MCF 10A (cell line): ENCODE measurements around the gene MAGI1. TPM values are rescaled to one million over a fixed set of nuclear protein-coding genes. Genes with fewer than 3 reads are reported as not detected.

ENCODE experiments used
- BruUV-seq: library from RNA; stranded (reverse); fragments of 400-500 nt; replicated peaks from 2 replicates; lab custom pipeline; 2021; lab: Mats Ljungman, UMichigan
- CTCF ChIA-PET: fragments of 300-600 bp; sonication (Branson Sonifier 250); formaldehyde crosslinking; extraction: SDS; loops from one replicate; lab custom pipeline; 2021; ENCODE audit warnings: antibody characterized with exemption, inconsistent platforms; lab: Yijun Ruan, JAX
- POLR2A ChIA-PET: fragments of 300-600, 350-650 bp; sonication (Branson Sonifier 250); formaldehyde crosslinking; extraction: SDS; loops from one replicate; lab custom pipeline; 2020; ENCODE audit warnings: antibody characterized with exemption, inconsistent platforms; lab: Yijun Ruan, JAX
- DNase-seq: peaks from one replicate; pipeline ENCODE4 v3.0.0-alpha.2; 2018; ENCODE audit not compliant: unreplicated experiment
- H3K27ac Mint-ChIP-seq: one replicate; pipeline ENCODE4 v1.8.0; 2022; ENCODE audit warnings: mild to moderate bottlenecking, low read depth, mixed read lengths; ENCODE audit not compliant: unreplicated experiment
- H3K27me3 Mint-ChIP-seq: one replicate; pipeline ENCODE4 v1.8.0; 2022; ENCODE audit warnings: mixed read lengths; ENCODE audit not compliant: insufficient read depth, unreplicated experiment
- H3K36me3 Mint-ChIP-seq: one replicate; pipeline ENCODE4 v1.8.0; 2022; ENCODE audit warnings: mild to moderate bottlenecking, moderate library complexity, mixed read lengths; ENCODE audit not compliant: insufficient read depth, unreplicated experiment
- H3K4me1 Mint-ChIP-seq: one replicate; pipeline ENCODE4 v1.8.0; 2022; ENCODE audit warnings: mixed read lengths; ENCODE audit not compliant: insufficient read depth, unreplicated experiment
- H3K4me3 Mint-ChIP-seq: one replicate; pipeline ENCODE4 v1.8.0; 2022; ENCODE audit warnings: mild to moderate bottlenecking, moderate library complexity, mixed read lengths; ENCODE audit not compliant: unreplicated experiment
- H3K9me3 Mint-ChIP-seq: one replicate; pipeline ENCODE4 v1.8.0; 2022; ENCODE audit warnings: mixed read lengths; ENCODE audit not compliant: unreplicated experiment
- intact Hi-C: fragments of 100-400 bp; cut with micrococcal nuclease; formaldehyde crosslinking; loops from 2 replicates; pipeline ENCODE4 v1.14.1; 2022
- total RNA-seq: library from RNA; stranded (reverse); gene quantifications from 2 replicates; pipeline ENCODE4 v1.2.3, GENCODE V29; 2022
- TF ChIP-seq, protein P1 (sequence below): fragments of 200-600 bp; IDR thresholded peaks from one replicate; pipeline ENCODE4 v1.8.0; 2022; ENCODE audit warnings: antibody characterized with exemption, mild to moderate bottlenecking; ENCODE audit not compliant: unreplicated experiment

MAGI1 gene
- total RNA-seq, 1 experiment from 2014 or later: 6.2 TPM

DNA sequence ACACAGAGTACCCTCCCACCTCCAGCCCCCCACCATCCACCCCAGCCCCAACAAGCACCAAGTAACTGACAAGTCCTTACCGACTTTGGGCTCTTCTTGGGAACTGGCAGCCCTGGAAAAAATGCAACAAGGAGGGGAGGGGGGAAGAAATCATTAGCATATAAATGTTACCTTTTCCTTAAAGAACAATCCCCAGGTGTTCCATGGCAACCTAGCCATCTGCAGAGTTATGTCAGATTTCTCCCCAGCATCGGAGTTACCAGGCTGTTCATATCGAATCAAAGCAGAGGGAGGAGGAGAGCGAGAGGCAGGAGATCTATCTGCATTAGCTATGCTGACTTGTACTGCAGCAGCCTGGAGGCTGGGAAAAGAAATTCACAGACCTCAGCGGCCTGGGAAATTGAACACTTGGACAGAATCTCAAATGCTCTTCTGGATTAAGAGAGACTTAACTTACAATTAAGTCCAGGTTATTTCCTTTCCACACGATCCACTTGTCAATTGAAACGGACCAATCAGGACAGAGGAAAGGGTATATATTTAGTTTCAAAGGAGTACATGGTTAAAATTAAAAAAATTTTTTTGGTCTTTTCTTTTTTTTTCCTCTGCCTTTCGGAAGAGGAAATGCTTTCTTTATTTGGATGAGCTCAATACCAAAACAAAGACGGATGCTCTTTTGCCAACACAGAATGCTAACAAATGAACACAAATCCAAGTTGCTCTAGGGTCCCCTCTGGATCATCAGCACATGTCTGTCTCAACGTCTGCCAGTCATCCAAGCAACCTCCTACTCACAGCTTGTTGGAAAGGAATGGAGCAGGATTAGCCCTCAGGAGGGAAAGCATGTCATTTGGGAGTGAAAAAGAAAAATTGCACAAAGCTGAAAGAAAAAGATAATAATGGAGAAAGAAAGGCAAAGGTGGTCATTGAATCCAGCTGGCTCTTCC is 637.1 kb downstream of the MAGI1 start:
- Mint-ChIP-seq H3K9me3 (no peaks in the 10 kb centered on the region), H3K36me3 (no peaks in the 10 kb centered on the region), H3K27me3 (no peaks in the 10 kb centered on the region), H3K4me1 (peaks cover 17% of the 10 kb centered on the region), H3K4me3 (no peak overlapping the region), H3K27ac (no peak overlapping the region)
- intact Hi-C loops: no loop called here
- ChIA-PET CTCF (interaction anchor here (0.6 kb wide), 2 partner anchors 206 to 717 kb away, joined by 3 to 4 read pairs; no protein-coding TSS in a partner anchor), POLR2A (interaction anchor here (0.6 kb wide), 1 partner anchor 11 kb away, joined by 4 read pairs; no protein-coding TSS in a partner anchor)
- DNase-seq: no peak
- TF ChIP-seq, protein P1, sequence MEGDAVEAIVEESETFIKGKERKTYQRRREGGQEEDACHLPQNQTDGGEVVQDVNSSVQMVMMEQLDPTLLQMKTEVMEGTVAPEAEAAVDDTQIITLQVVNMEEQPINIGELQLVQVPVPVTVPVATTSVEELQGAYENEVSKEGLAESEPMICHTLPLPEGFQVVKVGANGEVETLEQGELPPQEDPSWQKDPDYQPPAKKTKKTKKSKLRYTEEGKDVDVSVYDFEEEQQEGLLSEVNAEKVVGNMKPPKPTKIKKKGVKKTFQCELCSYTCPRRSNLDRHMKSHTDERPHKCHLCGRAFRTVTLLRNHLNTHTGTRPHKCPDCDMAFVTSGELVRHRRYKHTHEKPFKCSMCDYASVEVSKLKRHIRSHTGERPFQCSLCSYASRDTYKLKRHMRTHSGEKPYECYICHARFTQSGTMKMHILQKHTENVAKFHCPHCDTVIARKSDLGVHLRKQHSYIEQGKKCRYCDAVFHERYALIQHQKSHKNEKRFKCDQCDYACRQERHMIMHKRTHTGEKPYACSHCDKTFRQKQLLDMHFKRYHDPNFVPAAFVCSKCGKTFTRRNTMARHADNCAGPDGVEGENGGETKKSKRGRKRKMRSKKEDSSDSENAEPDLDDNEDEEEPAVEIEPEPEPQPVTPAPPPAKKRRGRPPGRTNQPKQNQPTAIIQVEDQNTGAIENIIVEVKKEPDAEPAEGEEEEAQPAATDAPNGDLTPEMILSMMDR: no peak
- no TSS peak for BruUV-seq

DNA sequence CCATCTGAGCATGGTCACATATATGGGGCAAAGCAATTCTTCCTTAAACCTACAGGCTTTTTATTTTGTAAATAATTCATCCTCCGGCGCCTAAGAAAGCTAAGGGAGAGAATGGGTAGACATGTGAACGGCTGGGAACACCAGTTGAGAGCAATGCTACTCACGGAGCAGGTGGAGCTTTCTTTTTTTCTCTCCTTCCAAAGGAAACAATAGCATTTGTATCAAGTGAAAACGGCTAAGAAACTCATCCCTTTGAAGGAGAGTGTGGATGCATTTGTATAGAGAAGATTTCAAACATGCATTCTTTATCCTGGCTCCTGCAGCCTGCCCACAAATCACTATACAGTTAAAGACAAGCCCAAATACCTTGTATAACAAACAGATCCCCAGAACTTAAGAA is 637.8 kb downstream of the MAGI1 start:
- intact Hi-C loops: no loop called here
- Mint-ChIP-seq H3K27ac (no peak overlapping the region), H3K4me1 (peaks cover 12% of the 10 kb centered on the region), H3K4me3 (no peak overlapping the region), H3K27me3 (no peaks in the 10 kb centered on the region), H3K9me3 (no peaks in the 10 kb centered on the region), H3K36me3 (no peaks in the 10 kb centered on the region)
- no TSS peak for BruUV-seq
- ChIA-PET POLR2A (no interaction called here), CTCF (no interaction called here)
- TF ChIP-seq, protein P1: no peak
- DNase-seq: no peak

DNA sequence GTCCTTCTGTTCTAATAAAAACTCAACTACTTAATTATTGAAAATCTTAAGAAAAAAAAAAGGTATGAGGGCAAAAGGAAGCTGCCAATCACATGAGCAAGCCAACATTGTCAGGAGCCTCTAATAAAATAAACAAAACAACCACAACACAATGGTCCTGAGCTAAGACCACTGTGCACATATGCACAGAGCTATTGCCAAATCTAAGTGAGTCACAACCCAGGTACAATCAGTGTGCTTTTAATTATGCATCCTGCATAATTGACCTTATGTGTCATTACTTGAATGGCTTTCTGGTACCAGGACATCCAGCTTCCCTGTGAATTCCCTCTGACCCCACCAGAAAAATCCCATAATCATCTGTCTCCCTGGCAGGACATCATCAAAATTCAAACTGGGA is 639.8 kb downstream of the MAGI1 start:
- ChIA-PET POLR2A (no interaction called here), CTCF (no interaction called here)
- intact Hi-C loops: no loop called here
- Mint-ChIP-seq H3K4me3 (no peak overlapping the region), H3K27ac (no peak overlapping the region), H3K36me3 (no peaks in the 10 kb centered on the region), H3K9me3 (no peaks in the 10 kb centered on the region), H3K27me3 (no peaks in the 10 kb centered on the region), H3K4me1 (peaks cover 12% of the 10 kb centered on the region)
- TF ChIP-seq, protein P1: no peak
- no TSS peak for BruUV-seq
- DNase-seq: peak; percentile 46

DNA sequence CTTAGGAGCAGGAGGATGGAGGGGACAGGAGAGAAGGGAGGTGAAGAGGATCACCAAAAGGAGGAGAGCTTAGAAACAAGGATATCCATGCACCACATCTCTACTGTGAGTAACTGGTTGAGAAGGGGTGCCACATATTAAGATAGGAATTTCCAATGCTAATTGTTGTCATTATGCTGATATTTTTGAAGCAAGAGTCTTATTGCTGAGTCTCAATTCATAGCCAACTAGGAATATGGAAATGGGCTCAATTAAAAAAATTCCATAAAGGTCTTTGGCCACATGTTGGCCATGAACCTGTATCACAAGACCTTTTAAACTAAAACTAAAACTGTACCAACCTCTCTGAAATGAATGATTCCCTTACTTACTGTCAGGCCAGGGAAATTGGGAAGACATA is 642.6 kb downstream of the MAGI1 start:
- DNase-seq: no peak
- intact Hi-C loops: no loop called here
- no peak overlapping the region for H3K4me3 Mint-ChIP-seq
- no peak overlapping the region for H3K27ac Mint-ChIP-seq
- no TSS peak for BruUV-seq
- no peaks in the 10 kb centered on the region for H3K4me1 Mint-ChIP-seq
- TF ChIP-seq, protein P1: no peak
- POLR2A ChIA-PET: no interaction called here
- no peaks in the 10 kb centered on the region for H3K27me3 Mint-ChIP-seq
- H3K9me3 Mint-ChIP-seq: no peaks in the 10 kb centered on the region
- no peaks in the 10 kb centered on the region for H3K36me3 Mint-ChIP-seq
- CTCF ChIA-PET: interaction anchor here (0.7 kb wide), 1 partner anchor 902 kb away, joined by 4 read pairs; no protein-coding TSS in a partner anchor
